Loucy (cell line): ENCODE data around the gene NECAB3.

ENCODE experiments used
- H2AFZ ChIP-seq: fragments of 200-600 bp; sonication (generic); 2 replicates; pipeline ENCODE4 v1.6.0; 2016; ENCODE audit warnings: antibody characterized with exemption, mild to moderate bottlenecking, low read length, moderate library complexity
- H3F3A ChIP-seq: fragments of 200-600 bp; 2 replicates; pipeline ENCODE4 v1.6.0; 2016; ENCODE audit warnings: antibody characterized with exemption, low read depth, mild to moderate bottlenecking
- H3K27me3 ChIP-seq: fragments of 200-600 bp; sonication (generic); 2 replicates; pipeline ENCODE4 v1.6.1; 2014; ENCODE audit warnings: low read length, mild to moderate bottlenecking; ENCODE audit not compliant: insufficient read depth, poor library complexity, severe bottlenecking
- H3K36me3 ChIP-seq: fragments of 200-600 bp; sonication (generic); 2 replicates; pipeline ENCODE4 v1.6.1; 2016; ENCODE audit warnings: low read length; ENCODE audit not compliant: insufficient read depth
- H3K4me1 ChIP-seq: fragments of 200-600 bp; sonication (generic); 2 replicates; pipeline ENCODE4 v1.5.1; 2014; ENCODE audit warnings: low read length, mild to moderate bottlenecking; ENCODE audit not compliant: insufficient read depth, poor library complexity, severe bottlenecking
- H3K4me2 ChIP-seq: fragments of 200-600 bp; sonication (generic); 2 replicates; pipeline ENCODE4 v1.6.0; 2014; ENCODE audit warnings: antibody characterized with exemption, low read length, low read depth, mild to moderate bottlenecking; ENCODE audit not compliant: poor library complexity, severe bottlenecking
- H3K4me3 ChIP-seq: fragments of 200-600 bp; sonication (generic); 2 replicates; pipeline ENCODE4 v1.5.1; 2014; ENCODE audit warnings: low read length, mild to moderate bottlenecking, mixed read lengths; ENCODE audit not compliant: poor library complexity, severe bottlenecking
- H3K79me2 ChIP-seq: fragments of 200-600 bp; sonication (generic); 2 replicates; pipeline ENCODE4 v1.6.1; 2014; ENCODE audit warnings: low read length; ENCODE audit not compliant: insufficient read depth
- H3K9ac ChIP-seq: fragments of 200-600 bp; sonication (generic); 2 replicates; pipeline ENCODE4 v1.6.0; 2014; ENCODE audit warnings: mild to moderate bottlenecking, low read depth, low read length, moderate library complexity; ENCODE audit not compliant: poor library complexity, severe bottlenecking
- H3K9me2 ChIP-seq: fragments of 200-600 bp; sonication (generic); replicated peaks from 2 replicates; pipeline ENCODE4 v1.6.1; 2016; ENCODE audit warnings: low read depth, low read length, mixed read lengths
- H3K9me3 ChIP-seq: fragments of 200-600 bp; sonication (generic); 2 replicates; pipeline ENCODE4 v1.6.1; 2014; ENCODE audit warnings: mild to moderate bottlenecking, antibody characterized with exemption, low read length, low read depth; ENCODE audit not compliant: insufficient read depth
- H4K20me1 ChIP-seq: fragments of 200-600 bp; sonication (generic); 2 replicates; pipeline ENCODE4 v1.6.0; 2014; ENCODE audit warnings: antibody characterized with exemption, low read length, mild to moderate bottlenecking; ENCODE audit not compliant: insufficient read depth, poor library complexity, severe bottlenecking
- EZH2phosphoT487 ChIP-seq: fragments of 200-600 bp; IDR thresholded peaks from 2 replicates; pipeline ENCODE4 v1.6.1; 2018; ENCODE audit warnings: antibody characterized with exemption, mild to moderate bottlenecking, moderate library complexity, borderline replicate concordance
- TF ChIP-seq, protein P1 (sequence below): fragments of 200-600 bp; sonication (generic); conservative IDR thresholded peaks from 2 replicates; pipeline ENCODE4 v1.5.1; 2014; ENCODE audit warnings: mild to moderate bottlenecking, antibody characterized with exemption, low read length

The NECAB3 gene

GRCh38 chr20:33667676-33668465 is 6.4 kb downstream of the NECAB3 start:
- H3K4me3 ChIP-seq: peak overlapping the region; percentile 60
- peak overlapping the region; percentile 59 for H3K4me2 ChIP-seq

GRCh38 chr20:33667245-33667675 is 7.0 kb downstream of the NECAB3 start:
- Histone ChIP-seq H3K79me2 (no peaks in the 10 kb centered on the region), H3K4me3 (peak overlapping the region; percentile 60), H3K27me3 (no peaks in the 10 kb centered on the region), H3F3A (no peaks in the 10 kb centered on the region), H2AFZ (no peak overlapping the region), H3K9me2 (no peaks in the 10 kb centered on the region), H3K9me3 (no peaks in the 10 kb centered on the region), H3K9ac (no peak overlapping the region), H4K20me1 (no peaks in the 10 kb centered on the region), H3K36me3 (no peaks in the 10 kb centered on the region), H3K4me1 (peaks cover 23% of the 10 kb centered on the region), H3K4me2 (peak overlapping the region; percentile 59)
- no peak for TF ChIP-seq EZH2phosphoT487
- TF ChIP-seq, protein P1, sequence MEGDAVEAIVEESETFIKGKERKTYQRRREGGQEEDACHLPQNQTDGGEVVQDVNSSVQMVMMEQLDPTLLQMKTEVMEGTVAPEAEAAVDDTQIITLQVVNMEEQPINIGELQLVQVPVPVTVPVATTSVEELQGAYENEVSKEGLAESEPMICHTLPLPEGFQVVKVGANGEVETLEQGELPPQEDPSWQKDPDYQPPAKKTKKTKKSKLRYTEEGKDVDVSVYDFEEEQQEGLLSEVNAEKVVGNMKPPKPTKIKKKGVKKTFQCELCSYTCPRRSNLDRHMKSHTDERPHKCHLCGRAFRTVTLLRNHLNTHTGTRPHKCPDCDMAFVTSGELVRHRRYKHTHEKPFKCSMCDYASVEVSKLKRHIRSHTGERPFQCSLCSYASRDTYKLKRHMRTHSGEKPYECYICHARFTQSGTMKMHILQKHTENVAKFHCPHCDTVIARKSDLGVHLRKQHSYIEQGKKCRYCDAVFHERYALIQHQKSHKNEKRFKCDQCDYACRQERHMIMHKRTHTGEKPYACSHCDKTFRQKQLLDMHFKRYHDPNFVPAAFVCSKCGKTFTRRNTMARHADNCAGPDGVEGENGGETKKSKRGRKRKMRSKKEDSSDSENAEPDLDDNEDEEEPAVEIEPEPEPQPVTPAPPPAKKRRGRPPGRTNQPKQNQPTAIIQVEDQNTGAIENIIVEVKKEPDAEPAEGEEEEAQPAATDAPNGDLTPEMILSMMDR: no peak

More at GRCh38 chr20:33667676-33668465, 6.4 kb downstream of the NECAB3 start:
- Histone ChIP-seq H3F3A (no peaks in the 10 kb centered on the region), H3K9me3 (no peaks in the 10 kb centered on the region), H3K9ac (no peak overlapping the region), H3K36me3 (no peaks in the 10 kb centered on the region), H3K79me2 (no peaks in the 10 kb centered on the region), H3K27me3 (no peaks in the 10 kb centered on the region), H3K4me1 (peaks cover 27% of the 10 kb centered on the region), H2AFZ (no peak overlapping the region), H4K20me1 (peaks cover 3% of the 10 kb centered on the region), H3K9me2 (no peaks in the 10 kb centered on the region)
- no peak for TF ChIP-seq EZH2phosphoT487
- TF ChIP-seq, protein P1: peak; percentile 74

GRCh38 chr20:33666293-33667244 is 7.7 kb downstream of the NECAB3 start, which contains the start of gene ACTL10:
Gene ACTL10, plus strand, starts transcription at chr20:33666943. Its CDS starts 555 bp downstream, at chr20:33667498.
- H3K9me3 ChIP-seq: no peaks in the 10 kb centered on the region
- no peaks in the 10 kb centered on the region for H4K20me1 ChIP-seq
- TF ChIP-seq, protein P1: no peak
- no peak for TF ChIP-seq EZH2phosphoT487
- no peaks in the 10 kb centered on the region for H3K36me3 ChIP-seq
- no peaks in the 10 kb centered on the region for H3K27me3 ChIP-seq
- no peak within 1 kb of the TSS for H3K9ac ChIP-seq
- H3K79me2 ChIP-seq: no peaks in the 10 kb centered on the region
- H3F3A ChIP-seq: no peaks in the 10 kb centered on the region
- H3K4me2 ChIP-seq: peak within 1 kb of the TSS; percentile 59
- H3K9me2 ChIP-seq: no peaks in the 10 kb centered on the region
- peak within 1 kb of the TSS; percentile 60 for H3K4me3 ChIP-seq
- peaks cover 20% of the 10 kb centered on the region for H3K4me1 ChIP-seq
- H2AFZ ChIP-seq: no peak within 1 kb of the TSS
